Activated T-cell treated with anti-CD3 and anti-CD28 coated beads for 1 hour (primary cell): Measurements from ENCODE around the gene PPP6R3.

ENCODE experiments used
- DNase-seq: peaks from one replicate; pipeline ENCODE4 v3.0.0-alpha.2; 2020; ENCODE audit warnings: low read depth

Gene PPP6R3

GRCh38 chr11:68564261-68564660, 103.7 kb downstream of the PPP6R3 start:
- no peak for DNase-seq

GRCh38 chr11:68565768-68566167, 105.2 kb downstream of the PPP6R3 start:
- no peak for DNase-seq

- no peak for DNase-seq
Observed at GRCh38 chr11:68567553-68567952, 107.0 kb downstream of the PPP6R3 start.

- DNase-seq = no peak
Observed at GRCh38 chr11:68569357-68569756, 108.8 kb downstream of the PPP6R3 start.

- DNase-seq = no peak
Observed at GRCh38 chr11:68570691-68571090, 110.1 kb downstream of the PPP6R3 start.

GRCh38 chr11:68574308-68574707, 113.8 kb downstream of the PPP6R3 start:
- no peak for DNase-seq

- no peak for DNase-seq
Observed at GRCh38 chr11:68575025-68575665, 114.6 kb downstream of the PPP6R3 start.

- no peak for DNase-seq
Observed at GRCh38 chr11:68579455-68579854, 118.9 kb downstream of the PPP6R3 start.

- no peak for DNase-seq
Observed at GRCh38 chr11:68581439-68581838, 120.9 kb downstream of the PPP6R3 start.

- DNase-seq = no peak
Observed at GRCh38 chr11:68581901-68582300, 121.3 kb downstream of the PPP6R3 start.

- no peak for DNase-seq
Observed at GRCh38 chr11:68582416-68583040, 122.0 kb downstream of the PPP6R3 start.

- no peak for DNase-seq
Observed at GRCh38 chr11:68583041-68583446, 122.5 kb downstream of the PPP6R3 start.

GRCh38 chr11:68584097-68584496, 123.5 kb downstream of the PPP6R3 start:
- DNase-seq = peak; percentile 43

- DNase-seq = no peak
Observed at GRCh38 chr11:68584991-68585524, 124.5 kb downstream of the PPP6R3 start.

GRCh38 chr11:68589547-68590216, 129.1 kb downstream of the PPP6R3 start:
- DNase-seq = no peak

- DNase-seq = no peak
Observed at GRCh38 chr11:68591719-68592118, 131.2 kb downstream of the PPP6R3 start.

GRCh38 chr11:68593441-68593840, 132.9 kb downstream of the PPP6R3 start:
- DNase-seq = no peak

- no peak for DNase-seq
Observed at GRCh38 chr11:68594123-68594522, 133.6 kb downstream of the PPP6R3 start.

GRCh38 chr11:68596231-68596630, 135.7 kb downstream of the PPP6R3 start:
- no peak for DNase-seq

GRCh38 chr11:68598816-68599653, 138.5 kb downstream of the PPP6R3 start:
- no peak for DNase-seq

GRCh38 chr11:68601147-68601546, 140.6 kb downstream of the PPP6R3 start:
- DNase-seq = no peak

- no peak for DNase-seq
Observed at GRCh38 chr11:68609761-68610160, 149.2 kb downstream of the PPP6R3 start.
